Heart left ventricle (tissue), 16 donors: Measurements from ENCODE around the gene ASTN2. TPM values are rescaled to one million over a fixed set of nuclear protein-coding genes. Genes with fewer than 3 reads are reported as not detected.

Experiments used
- ATAC-seq, 4 donors: fragments of 200-7000 bp; cut with Tn5 transposase; one replicate each; pipeline ENCODE4 v1.9.1; 2020 to 2022; ENCODE audit warnings: moderate library complexity in 4 of 4, mild to moderate bottlenecking in 3 of 4, moderate number of reproducible peaks in 1 of 4
- DNase-seq, 5 donors: peaks; one replicate each; pipeline ENCODE4 v3.0.0-alpha.2; 2020
- H3K27ac ChIP-seq, 12 donors: fragments of 200-600 bp; sonication (generic) in 4 of 12; one replicate each; pipeline versions ENCODE4 v1.5.0 to v1.8.0; 2016 to 2022; ENCODE audit warnings: mild to moderate bottlenecking in 2 of 12
- H3K27me3 ChIP-seq, 9 donors: fragments of 200-600 bp; sonication (generic) in 2 of 9; one replicate each; pipeline versions ENCODE4 v1.5.1 to v1.8.0; 2016 to 2022; ENCODE audit warnings: mild to moderate bottlenecking in 3 of 9
- H3K36me3 ChIP-seq, 9 donors: fragments of 200-600 bp; sonication (generic) in 2 of 9; one replicate each; pipeline versions ENCODE4 v1.5.0 to v1.8.0; 2018 to 2022; ENCODE audit warnings: mild to moderate bottlenecking in 2 of 9
- H3K4me1 ChIP-seq, 12 donors: fragments of 200-600 bp; sonication (generic) in 4 of 12; one replicate each; pipeline versions ENCODE4 v1.5.0 to v1.8.0; 2016 to 2022; ENCODE audit warnings: mild to moderate bottlenecking in 3 of 12
- H3K4me3 ChIP-seq, 12 donors: fragments of 200-600 bp; sonication (generic) in 4 of 12; one replicate each; pipeline versions ENCODE4 v1.5.0 to v1.8.0; 2017 to 2022; ENCODE audit warnings: mild to moderate bottlenecking in 9 of 12, moderate library complexity in 4 of 12
- H3K9me3 ChIP-seq, 12 donors: fragments of 200-600 bp; sonication (generic) in 4 of 12; one replicate each; pipeline versions ENCODE4 v1.5.0 to v1.8.0; 2016 to 2022; ENCODE audit warnings: mild to moderate bottlenecking in 1 of 12
- POLR2A ChIP-seq, 2 donors: fragments of 450-650 bp; IDR thresholded peaks; one replicate each; pipeline ENCODE4 v1.6.1; 2017; ENCODE audit warnings: antibody characterized with exemption in 2 of 2, mild to moderate bottlenecking in 2 of 2, moderate library complexity in 2 of 2
- WGBS, 4 donors: extraction: QIAGEN DNeasy Blood & Tissue Kit in 2 of 4; methylation state at CpG; one replicate each; pipeline versions ENCODE4 v1.1.5 to v1.1.7; 2013 to 2018; 5-methylcytosine and 5-hydroxymethylcytosine counted together
- intact Hi-C, 10 donors: fragments of 100-400 bp; cut with DNase I; formaldehyde crosslinking; loops; one replicate each; pipeline versions ENCODE4 v1.11.1 to v1.14.2; 2022
- polyA plus RNA-seq, 2 donors: library from polyadenylated mRNA; stranded (reverse); fragments of 200-250 nt; gene quantifications; one replicate each; pipeline ENCODE4 v1.2.3, GENCODE V29; 2013
- total RNA-seq, 9 donors: library from RNA; depleted of rRNA in 2 of 9; stranded (reverse); fragments of >200 nt in 2 of 9; fragmentation: NEBNext Ultra II Directional in 3 of 9; extraction: Animal tissue kit (Norgen Biotek cat#: 25700) in 3 of 9; gene quantifications; one replicate each; pipeline versions ENCODE4 v1.1.0 to v1.2.4, GENCODE V29; 2016 to 2023
- TF ChIP-seq, protein P1 (sequence below), 12 donors: fragments of 200-600 bp; sonication (generic) in 4 of 12; IDR thresholded peaks; one replicate each; pipeline versions ENCODE4 v1.5.0 to v1.8.0; 2018 to 2022; ENCODE audit warnings: antibody characterized with exemption in 12 of 12, mild to moderate bottlenecking in 5 of 12
- donor health status: ischemic (EF 13 %, LVEDD 7.1; RV severe dilation, severe dysfunction).
- donor health status: healthy with polysubstance abuse.
- donor health status: DM: no; HTN: yes; CAD: no.
- donor health status: DM: no; HTN: no; CAD: no.
- donor health status: ischemic (EF 25% LVEDD 6.9; RV normal size, moderate dysfunction).
- donor health status: ischemic (EF 25% LVEDD 5.7; RV mildly dilated, moderate dysfunction).
- donor health status: healthy.
- donor health status: DM: yes; HTN: yes; CAD: no.
- donor health status: ischemic (EF 35%, LVEDD 5.7; RV mildly dilated, moderate dysfunction).
- donor health status: nonischemic (EF 11% LVEDD 7.7; RV severe dilation, severe dysfunction).
- donor health status: DM: yes; HTN: yes; CAD: no.
- donor health status: PGD.
- donor health status: ischemic (EF 29% LVEDD 5.4; RV normal size, mild dysfunction).
- donor health status: nonischemic (EF 23%, LVEDD 6.1; RV moderate dilation, normal function).

The ASTN2 gene
- total and polyA plus RNA-seq, 11 donors: 2.5 to 6.0 (median 3.5) TPM

DNA sequence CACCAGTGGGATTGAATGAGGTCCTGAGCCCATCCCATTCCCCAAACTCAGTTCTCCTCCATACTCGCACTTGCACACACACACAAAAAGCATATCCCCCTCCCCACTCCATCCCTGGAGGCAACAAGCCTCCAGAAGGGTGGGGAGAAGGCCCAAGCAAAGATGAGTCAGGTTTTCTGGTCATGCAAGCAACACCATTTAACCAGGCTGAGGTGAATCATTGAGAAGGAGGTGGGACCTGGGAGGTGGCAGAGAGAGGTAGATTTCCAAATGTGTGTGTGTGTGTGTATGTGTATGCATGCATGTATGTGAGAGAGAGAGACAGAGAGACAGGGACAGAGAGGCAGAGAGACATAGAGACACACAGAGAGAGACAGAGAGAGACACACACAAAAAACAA lies 913.0 kb downstream of the ASTN2 start:
- DNase-seq: no peak
- TF ChIP-seq, protein P1, sequence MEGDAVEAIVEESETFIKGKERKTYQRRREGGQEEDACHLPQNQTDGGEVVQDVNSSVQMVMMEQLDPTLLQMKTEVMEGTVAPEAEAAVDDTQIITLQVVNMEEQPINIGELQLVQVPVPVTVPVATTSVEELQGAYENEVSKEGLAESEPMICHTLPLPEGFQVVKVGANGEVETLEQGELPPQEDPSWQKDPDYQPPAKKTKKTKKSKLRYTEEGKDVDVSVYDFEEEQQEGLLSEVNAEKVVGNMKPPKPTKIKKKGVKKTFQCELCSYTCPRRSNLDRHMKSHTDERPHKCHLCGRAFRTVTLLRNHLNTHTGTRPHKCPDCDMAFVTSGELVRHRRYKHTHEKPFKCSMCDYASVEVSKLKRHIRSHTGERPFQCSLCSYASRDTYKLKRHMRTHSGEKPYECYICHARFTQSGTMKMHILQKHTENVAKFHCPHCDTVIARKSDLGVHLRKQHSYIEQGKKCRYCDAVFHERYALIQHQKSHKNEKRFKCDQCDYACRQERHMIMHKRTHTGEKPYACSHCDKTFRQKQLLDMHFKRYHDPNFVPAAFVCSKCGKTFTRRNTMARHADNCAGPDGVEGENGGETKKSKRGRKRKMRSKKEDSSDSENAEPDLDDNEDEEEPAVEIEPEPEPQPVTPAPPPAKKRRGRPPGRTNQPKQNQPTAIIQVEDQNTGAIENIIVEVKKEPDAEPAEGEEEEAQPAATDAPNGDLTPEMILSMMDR (IDR thresholded peaks at IDR 0.05): no peak
- no peak for TF ChIP-seq POLR2A (IDR thresholded peaks at IDR 0.05)
- no peaks in the 10 kb centered on the region for H3K4me1 ChIP-seq
- 88 to 95% (median 94%) methylated on average over 1 of the region's 1 CpG for WGBS, 4 donors
- no peak for ATAC-seq
- H3K27ac ChIP-seq: no peak overlapping the region
- H3K4me3 ChIP-seq: no peak overlapping the region
- H3K27me3 ChIP-seq: no peaks in the 10 kb centered on the region
- H3K9me3 ChIP-seq: no peaks in the 10 kb centered on the region
- intact Hi-C loops: no loop called here
- H3K36me3 ChIP-seq: no peaks in the 10 kb centered on the region

- ATAC-seq (peak in 2 of 4 donors; percentile 58 to 62), DNase-seq (peak in 1 of 5 donors; percentile 39)
- Histone ChIP-seq H3K36me3 (no peaks in the 10 kb centered on the region), H3K27me3 (no peaks in the 10 kb centered on the region), H3K4me3 (no peak overlapping the region), H3K27ac (no peak overlapping the region), H3K4me1 (no peaks in the 10 kb centered on the region), H3K9me3 (no peaks in the 10 kb centered on the region)
- intact Hi-C loops: loop anchor here (5.0 to 10.0 kb wide), 11 partner anchors 72 to 615 kb away; partner anchors contain the start of gene PAPPA (in 1 of the 10)
- 69 to 83% (median 77%) methylated on average over 5 of the region's 5 CpGs for WGBS, 4 donors
- TF ChIP-seq, protein P1 (IDR thresholded peaks at IDR 0.05): no peak
- no peak for TF ChIP-seq POLR2A (IDR thresholded peaks at IDR 0.05)
Observed at GRCh38 chr9:116499986-116500871, 914.6 kb downstream of the ASTN2 start.

GRCh38 chr9:116499434-116499833 lies 915.4 kb downstream of the ASTN2 start:
- intact Hi-C loops: loop anchor here (5.0 to 10.0 kb wide), 11 partner anchors 73 to 615 kb away; partner anchors contain the start of gene PAPPA (in 1 of the 10)
- Histone ChIP-seq H3K27me3 (no peaks in the 10 kb centered on the region), H3K4me3 (no peak overlapping the region), H3K9me3 (no peaks in the 10 kb centered on the region), H3K27ac (no peak overlapping the region), H3K4me1 (no peaks in the 10 kb centered on the region), H3K36me3 (no peaks in the 10 kb centered on the region)
- TF ChIP-seq, protein P1 (IDR thresholded peaks at IDR 0.05): no peak
- TF ChIP-seq POLR2A (IDR thresholded peaks at IDR 0.05): no peak
- ATAC-seq (no peak), DNase-seq (no peak)

DNA sequence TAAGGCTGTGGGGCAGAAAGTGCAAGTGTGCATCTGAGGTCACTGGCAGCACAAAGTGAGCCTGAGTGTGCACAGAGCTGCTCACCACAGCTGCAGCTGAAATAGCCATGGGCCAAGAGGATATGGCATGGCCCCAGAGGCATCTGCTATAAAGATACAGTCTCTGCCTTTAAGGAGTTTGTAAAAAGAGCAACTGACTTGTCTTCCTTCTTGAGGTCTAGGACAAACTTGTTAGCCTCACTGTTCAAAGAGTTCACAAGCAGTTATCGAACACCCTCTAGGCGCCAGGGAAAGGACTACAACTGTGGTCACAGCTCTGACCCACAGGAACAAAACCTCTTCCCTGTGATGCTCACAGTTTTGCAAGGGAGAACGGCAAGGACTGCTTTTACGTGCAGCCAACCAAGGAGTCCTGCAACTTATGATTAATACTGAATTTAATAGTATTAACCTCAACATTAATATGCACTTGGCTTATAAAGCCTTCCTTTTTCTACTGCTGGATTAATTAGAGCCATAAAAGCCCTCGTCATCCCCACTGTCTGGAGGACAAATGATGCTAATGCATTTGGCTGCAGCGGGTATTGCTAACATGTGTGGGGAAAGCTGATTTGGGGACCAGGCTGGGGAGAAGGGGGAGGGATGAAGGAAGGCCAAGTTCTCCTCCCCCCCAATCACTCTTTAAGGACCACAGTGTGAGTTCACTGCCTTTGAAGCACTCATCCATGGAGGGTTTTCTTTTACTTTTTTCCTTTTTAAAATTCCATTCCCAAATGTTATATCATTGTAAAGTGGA lies 917.6 kb downstream of the ASTN2 start:
- Histone ChIP-seq H3K36me3 (no peaks in the 10 kb centered on the region), H3K4me1 (no peaks in the 10 kb centered on the region), H3K27me3 (no peaks in the 10 kb centered on the region), H3K4me3 (no peak overlapping the region), H3K27ac (no peak overlapping the region), H3K9me3 (no peaks in the 10 kb centered on the region)
- 67 to 83% (median 76%) methylated on average over 6 of the region's 6 CpGs for WGBS, 4 donors
- DNase-seq (peak in 1 of 5 donors; percentile 31), ATAC-seq (peak; percentile 5 to 53 (median 50))
- TF ChIP-seq POLR2A (IDR thresholded peaks at IDR 0.05): no peak
- TF ChIP-seq, protein P1 (IDR thresholded peaks at IDR 0.05): peak in 4 of 12 donors; percentile 16 to 34 (median 28)
- intact Hi-C loops: loop anchor here (5.0 to 10.0 kb wide), 11 partner anchors 75 to 612 kb away; partner anchors contain the start of gene PAPPA (in 1 of the 10)
